Measurements from ENCODE around the gene CAP1.

Gene CAP1

DNA sequence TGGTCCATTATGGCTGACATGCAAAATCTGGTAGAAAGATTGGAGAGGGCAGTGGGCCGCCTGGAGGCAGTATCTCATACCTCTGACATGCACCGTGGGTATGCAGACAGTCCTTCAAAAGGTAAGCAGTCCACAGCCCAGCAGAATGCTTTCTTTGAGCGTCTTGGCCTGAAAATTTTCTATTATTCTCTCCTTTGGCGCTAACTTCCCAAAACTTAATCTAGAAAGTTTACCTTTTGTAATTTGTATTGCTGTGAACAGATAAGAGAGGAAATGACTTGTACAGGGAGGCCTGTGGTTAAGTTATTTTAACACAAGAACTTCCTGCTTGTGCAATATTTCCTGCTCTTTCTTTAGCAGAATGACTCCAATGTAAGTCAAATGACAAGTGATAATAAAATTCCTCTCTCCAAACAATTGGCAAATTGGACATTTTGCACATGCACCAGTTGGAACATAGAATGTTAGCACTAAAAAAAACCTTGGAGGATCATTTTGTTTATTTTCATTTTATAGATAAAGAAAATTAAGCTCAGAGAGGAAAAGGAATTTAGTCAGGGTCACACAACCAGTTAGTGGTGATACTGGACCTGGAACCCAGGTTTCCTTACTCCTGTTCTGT is 18.9 kb downstream of the CAP1 start:
- peak; percentile 77 to 80 for DNase-seq

DNA sequence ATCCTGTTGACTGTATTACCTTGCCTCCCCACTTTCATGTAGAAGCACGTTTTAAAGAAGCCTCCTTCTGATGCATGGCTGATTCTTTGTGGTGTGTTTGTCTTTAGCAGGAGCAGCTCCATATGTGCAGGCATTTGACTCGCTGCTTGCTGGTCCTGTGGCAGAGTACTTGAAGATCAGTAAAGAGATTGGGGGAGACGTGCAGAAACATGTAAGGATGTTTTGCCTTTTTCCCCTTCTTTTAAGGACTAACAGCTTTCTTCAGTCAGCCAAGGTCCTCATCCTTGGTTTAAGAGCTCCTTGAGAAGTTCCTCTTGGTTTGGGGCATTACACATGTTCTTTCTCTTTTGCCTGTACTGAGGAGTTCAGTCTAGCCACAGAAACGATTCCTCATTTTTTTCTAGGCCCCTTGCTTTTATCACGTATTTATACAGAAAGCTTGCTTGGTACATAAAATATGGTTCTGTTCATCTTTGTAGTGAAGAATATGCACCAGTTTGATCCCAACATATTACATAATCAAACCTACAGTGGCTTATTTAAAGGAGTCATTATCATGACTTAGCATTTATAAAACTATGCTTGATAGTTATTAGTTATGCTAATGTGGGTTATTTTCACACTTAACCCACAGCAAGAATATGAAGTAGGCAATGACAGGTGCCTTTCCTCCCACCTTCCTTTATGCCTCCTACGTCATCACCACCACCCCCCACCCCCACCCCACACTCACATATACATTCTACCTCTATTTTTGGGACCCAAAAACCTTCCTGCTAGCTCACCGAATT is 19.6 kb downstream of the CAP1 start:
- DNase-seq = peak; percentile 57 to 58

- DNase-seq = peak; percentile 69
Observed at GRCh38 chr1:40064797-40065499, 24.4 kb downstream of the CAP1 start.

GRCh38 chr1:40067023-40067422 is 26.5 kb downstream of the CAP1 start:
- no peak for DNase-seq

DNA sequence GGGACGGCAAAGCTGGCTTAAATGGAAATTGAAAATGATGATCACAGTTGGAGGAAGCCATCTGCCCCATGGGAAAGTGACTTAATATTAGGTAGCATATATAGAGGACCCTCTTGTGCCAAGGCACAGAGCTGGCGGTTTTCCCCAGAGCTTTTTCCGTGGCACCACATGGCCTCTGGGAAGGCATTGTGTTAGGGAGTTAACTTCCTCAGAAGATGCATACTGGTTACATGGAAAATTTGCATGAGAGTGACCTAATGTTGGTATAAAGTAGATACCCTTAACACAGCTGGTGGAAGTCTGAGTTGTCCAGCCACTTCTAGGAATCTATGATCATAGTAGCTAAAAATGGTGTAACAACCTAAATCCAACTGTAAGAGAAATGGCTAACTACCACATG is 27.3 kb downstream of the CAP1 start:
- no peak for DNase-seq

DNA sequence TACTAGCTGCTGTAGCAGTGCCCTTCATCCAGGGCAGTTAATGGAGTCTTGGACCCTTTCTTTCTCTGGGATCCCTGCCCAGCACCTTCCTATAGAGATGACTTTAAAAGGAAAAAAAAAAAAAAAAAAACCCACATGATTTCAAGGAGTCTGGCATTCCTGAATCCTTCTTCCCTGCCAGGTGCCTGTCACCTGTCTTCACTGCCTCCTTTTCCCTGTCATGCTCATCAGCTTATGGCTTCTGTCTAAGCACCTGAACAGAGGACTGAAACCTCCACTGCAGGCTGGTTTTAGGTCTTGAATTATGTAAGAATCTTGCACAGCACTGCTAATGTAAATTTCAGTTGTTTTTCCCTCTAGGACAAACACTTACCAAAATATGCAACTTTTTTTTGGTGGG is 31.6 kb downstream of the CAP1 start:
- DNase-seq = no peak

DNA sequence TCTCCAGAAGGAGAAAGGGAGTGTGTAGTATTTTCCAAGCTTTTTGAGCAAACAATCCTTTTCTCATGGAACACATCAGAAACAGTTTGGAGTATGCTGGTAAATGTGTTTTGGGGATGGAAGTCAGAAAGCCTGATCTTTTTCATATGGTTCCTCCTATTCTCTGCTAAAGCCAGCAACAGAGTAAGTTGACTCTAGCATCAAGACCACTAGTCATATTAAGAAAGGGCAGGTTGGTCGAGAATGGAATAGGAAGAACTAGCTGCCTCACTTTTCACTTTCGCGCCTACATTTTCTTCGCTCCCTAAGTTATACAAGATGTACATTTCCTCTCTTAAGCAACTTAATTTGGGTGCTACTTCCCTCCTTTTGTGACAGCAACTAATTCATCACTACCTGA is 32.5 kb downstream of the CAP1 start:
- DNase-seq = no peak

GRCh38 chr1:40075266-40075665 is 34.7 kb downstream of the CAP1 start:
- peak; percentile 77 to 79 for DNase-seq

DNA sequence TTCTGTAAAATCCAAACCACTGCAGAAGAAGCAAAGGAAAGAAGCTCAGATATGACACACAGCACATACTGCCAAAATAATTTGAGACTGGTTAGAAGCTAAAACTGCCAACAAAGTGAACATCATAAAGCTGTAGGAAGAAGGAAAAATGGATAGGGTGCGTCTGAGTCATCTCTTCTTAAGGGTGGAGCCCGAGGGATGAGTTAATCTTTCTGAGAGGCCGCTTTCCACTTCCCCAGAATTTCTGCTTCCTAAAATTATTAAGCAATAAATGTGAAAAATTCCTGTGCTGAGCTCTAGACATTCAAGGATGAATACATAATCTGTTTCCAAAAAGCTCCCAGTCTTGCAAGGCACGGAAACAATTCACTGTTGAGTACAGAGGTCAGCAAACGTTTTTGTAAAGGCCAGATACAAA is 36.4 kb downstream of the CAP1 start:
- DNase-seq = peak; percentile 84 to 85

GRCh38 chr1:40078512-40079333 is 38.2 kb downstream of the CAP1 start:
- DNase-seq = peak; percentile 64 to 68

GRCh38 chr1:40079774-40080400 is 39.4 kb downstream of the CAP1 start:
- peak; percentile 48 for DNase-seq

- peak in 1 of 2 donors; percentile 33 for DNase-seq
Observed at GRCh38 chr1:40081871-40082270, 41.3 kb downstream of the CAP1 start.

GRCh38 chr1:40084750-40085149 is 44.2 kb downstream of the CAP1 start:
- DNase-seq = peak; percentile 72

GRCh38 chr1:40090652-40091355 is 50.3 kb downstream of the CAP1 start:
- DNase-seq = peak; percentile 27 to 48

- DNase-seq = no peak
Observed at GRCh38 chr1:40092241-40092640, 51.7 kb downstream of the CAP1 start.

DNA sequence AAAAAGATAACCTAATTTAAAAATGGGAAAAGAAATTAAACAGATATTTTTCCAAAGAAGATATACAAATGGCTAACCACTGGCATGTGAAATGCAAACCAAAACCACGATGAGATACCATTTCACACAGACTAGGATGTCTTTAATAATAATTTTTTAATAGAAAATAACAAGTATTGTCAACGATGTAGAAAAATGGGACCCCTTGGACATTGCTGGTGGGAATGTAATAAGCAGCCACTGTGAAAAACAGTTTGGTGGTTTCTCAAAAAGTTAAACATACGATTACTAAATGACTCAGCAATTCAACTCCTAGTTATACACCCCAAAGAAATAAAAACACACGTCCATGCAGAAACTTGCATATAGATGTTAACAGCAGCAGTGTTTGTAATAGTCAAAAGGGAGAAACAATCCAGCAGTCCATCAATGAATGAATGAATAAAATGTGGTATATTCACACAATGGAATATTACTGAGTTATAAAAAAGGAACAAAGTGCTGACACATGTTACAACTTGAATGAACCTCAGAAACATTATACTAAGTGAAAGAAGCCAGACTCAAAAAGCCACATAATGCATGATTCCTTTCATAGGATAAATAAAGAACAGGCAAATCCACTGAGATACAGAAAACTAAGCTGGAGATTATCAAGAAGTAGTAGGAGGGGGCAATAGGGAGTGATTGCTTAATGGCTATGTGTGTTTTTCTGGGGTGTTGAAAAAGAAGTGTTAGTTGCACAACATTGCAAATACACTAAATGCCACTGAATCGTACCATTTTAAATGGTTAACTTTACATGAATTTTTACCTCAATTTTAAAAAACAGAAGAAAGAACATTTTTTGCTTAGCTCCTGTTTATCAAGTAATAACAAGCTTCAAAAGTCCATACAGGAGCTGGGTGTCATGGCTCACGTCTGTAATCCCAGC is 52.4 kb downstream of the CAP1 start:
- DNase-seq = peak; percentile 67 to 72

- DNase-seq = peak; percentile 78
Observed at GRCh38 chr1:40094466-40095110, 54.1 kb downstream of the CAP1 start.

DNA sequence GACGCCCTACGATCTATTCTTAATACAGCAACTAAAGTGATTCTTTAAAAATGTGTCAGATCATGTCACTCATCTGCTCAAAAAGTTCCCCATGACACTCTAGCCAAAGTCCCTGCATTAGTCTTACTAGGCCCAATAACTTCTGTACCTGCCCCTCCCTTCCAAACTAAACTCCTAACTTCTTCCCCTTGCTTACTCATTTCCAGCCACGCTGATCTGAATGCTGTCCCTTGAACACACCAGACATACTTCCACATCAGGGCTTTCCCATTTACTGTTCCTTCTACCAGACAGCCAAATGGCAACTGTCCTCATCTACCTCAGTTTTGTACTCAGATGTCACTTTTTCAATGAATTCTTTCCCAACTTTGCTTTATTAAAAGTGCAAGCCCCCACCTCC is 55.3 kb downstream of the CAP1 start:
- peak; percentile 55 to 69 for DNase-seq

- DNase-seq = peak in 1 of 2 donors; percentile 17
Observed at GRCh38 chr1:40096646-40096976, 56.1 kb downstream of the CAP1 start.

Data from inflammatory macrophage (primary cell).